Psoas muscle (tissue), 8 donors: ENCODE data around the gene GLI3. TPM values are rescaled to one million over a fixed set of nuclear protein-coding genes. Genes with fewer than 3 reads are reported as not detected.

ENCODE experiments used
- ATAC-seq, 4 donors: fragments of 200-7000 bp; cut with Tn5 transposase; one replicate each; pipeline ENCODE4 v1.9.1; 2020; ENCODE audit warnings: moderate library complexity in 3 of 4, mild to moderate bottlenecking in 2 of 4
- DNase-seq, 2 donors: peaks; one replicate each; pipeline ENCODE4 v3.0.0-alpha.2; 2020
- H3K27ac ChIP-seq: fragments of 200-600 bp; one replicate; pipeline ENCODE4 v1.8.0; 2022
- H3K27me3 ChIP-seq, 3 donors: fragments of 200-600 bp in 1 of 3; one replicate each; pipeline versions ENCODE4 v1.6.1 to v1.8.0; 2013 to 2022; ENCODE audit warnings: low read length in 2 of 3, mild to moderate bottlenecking in 2 of 3, moderate library complexity in 1 of 3; ENCODE audit not compliant: insufficient read depth in 3 of 3
- H3K36me3 ChIP-seq, 2 donors: fragments of 200-600 bp in 1 of 2; one replicate each; pipeline versions ENCODE4 v1.6.1 to v1.8.0; 2013 to 2022; ENCODE audit warnings: low read depth in 1 of 2, mild to moderate bottlenecking in 1 of 2, moderate library complexity in 1 of 2; ENCODE audit not compliant: insufficient read depth in 1 of 2
- H3K4me1 ChIP-seq: fragments of 200-600 bp; one replicate; pipeline ENCODE4 v1.8.0; 2022
- H3K4me3 ChIP-seq: fragments of 200-600 bp; one replicate; pipeline ENCODE4 v1.8.0; 2022; ENCODE audit warnings: mild to moderate bottlenecking
- H3K9me3 ChIP-seq: fragments of 200-600 bp; one replicate; pipeline ENCODE4 v1.8.0; 2022
- CTCF ChIP-seq: fragments of 200-600 bp; IDR thresholded peaks from one replicate; pipeline ENCODE4 v1.8.0; 2022; ENCODE audit warnings: antibody characterized with exemption
- WGBS, 3 donors: extraction: QIAGEN DNeasy Blood & Tissue Kit; methylation state at CpG; one replicate each; pipeline versions ENCODE4 v1.1.6 to v1.1.7; 2013; 5-methylcytosine and 5-hydroxymethylcytosine counted together
- intact Hi-C, 2 donors: fragments of 100-400 bp; cut with DNase I; formaldehyde crosslinking; loops; one replicate each; pipeline versions ENCODE4 v1.11.0 to v1.14.2; 2022
- polyA plus RNA-seq, 3 donors: library from polyadenylated mRNA; stranded (reverse); fragments of 200-250 nt; gene quantifications; one replicate each; pipeline ENCODE4 v1.2.3, GENCODE V29; 2013
- total RNA-seq, 4 donors: library from RNA; stranded (reverse); fragmentation: NEBNext Ultra II Directional in 2 of 4; extraction: Animal tissue kit (Norgen Biotek cat#: 25700) in 2 of 4; gene quantifications; one replicate each; pipeline versions ENCODE4 v1.2.1 to v1.2.4, GENCODE V29; 2021 to 2023
- donor health status: healthy with polysubstance abuse.
- donor health status: DM: no; HTN: no; CAD: no; lungs with moderate emphysema.
- donor health status: Bipolar disorder and iron deficiency.
- donor health status: healthy.
- donor health status: DM: yes; HTN: yes; CAD: no.
- donor health status: DM: no; HTN: no; CAD: no.
- donor health status: DM: no; HTN: no; CAD: no.
- donor health status: DM: yes; HTN: yes; CAD: no.

The GLI3 gene
- total and polyA plus RNA-seq, 7 donors = 0.24 to 4.9 (median 3.2) TPM

GRCh38 chr7:41971640-41972187 lies 265.3 kb downstream of the GLI3 start:
- no peak overlapping the region for H3K27ac ChIP-seq
- H3K36me3 ChIP-seq = no peaks in the 10 kb centered on the region
- intact Hi-C loops = loop anchor here in 1 of 2 donors (10.0 kb wide), 2 partner anchors 263 to 603 kb away; partner anchors contain the start of gene GLI3
- DNase-seq (no peak), ATAC-seq (no peak)
- peaks cover 13% of the 10 kb centered on the region for H3K4me1 ChIP-seq
- H3K27me3 ChIP-seq = no peaks in the 10 kb centered on the region
- no peak for TF ChIP-seq CTCF
- WGBS, 3 donors = 93 to 94% (median 93%) methylated on average over 9 of the region's 9 CpGs
- H3K9me3 ChIP-seq = no peaks in the 10 kb centered on the region
- no peak overlapping the region for H3K4me3 ChIP-seq

GRCh38 chr7:41970941-41971340 lies 266.1 kb downstream of the GLI3 start:
- no peak for DNase-seq
- Histone ChIP-seq H3K9me3 (no peaks in the 10 kb centered on the region), H3K4me3 (no peak overlapping the region), H3K27me3 (no peaks in the 10 kb centered on the region), H3K36me3 (peaks cover 0 to 1% of the 10 kb centered on the region in 2 donors), H3K27ac (no peak overlapping the region), H3K4me1 (peaks cover 6% of the 10 kb centered on the region)
- WGBS, 3 donors = 92 to 93% (median 93%) methylated on average over 5 of the region's 5 CpGs
- intact Hi-C loops = loop anchor here in 1 of 2 donors (10.0 kb wide), 2 partner anchors 264 to 604 kb away; partner anchors contain the start of gene GLI3
- TF ChIP-seq CTCF = no peak
- no peak for ATAC-seq

GRCh38 chr7:41969561-41970105 lies 267.4 kb downstream of the GLI3 start:
- no peak overlapping the region for H3K27ac ChIP-seq
- H3K27me3 ChIP-seq = no peaks in the 10 kb centered on the region
- DNase-seq = no peak
- intact Hi-C loops = loop anchor here in 1 of 2 donors (10.0 kb wide), 2 partner anchors 265 to 605 kb away; partner anchors contain the start of gene GLI3
- no peak for ATAC-seq
- no peaks in the 10 kb centered on the region for H3K9me3 ChIP-seq
- H3K4me3 ChIP-seq = no peak overlapping the region
- peaks cover 0 to 7% of the 10 kb centered on the region in 2 donors for H3K36me3 ChIP-seq
- no peak for TF ChIP-seq CTCF
- 83 to 89% (median 88%) methylated on average over 1 of the region's 1 CpG for WGBS, 3 donors
- H3K4me1 ChIP-seq = no peaks in the 10 kb centered on the region

- intact Hi-C loops = no loop called here
- peaks cover 0 to 7% of the 10 kb centered on the region in 2 donors for H3K36me3 ChIP-seq
- no peaks in the 10 kb centered on the region for H3K27me3 ChIP-seq
- 73 to 79% (median 74%) methylated on average over 3 of the region's 3 CpGs for WGBS, 3 donors
- no peak overlapping the region for H3K27ac ChIP-seq
- DNase-seq = no peak
- no peak for TF ChIP-seq CTCF
- no peaks in the 10 kb centered on the region for H3K9me3 ChIP-seq
- H3K4me1 ChIP-seq = no peaks in the 10 kb centered on the region
- ATAC-seq = no peak
- H3K4me3 ChIP-seq = no peak overlapping the region
Measured at GRCh38 chr7:41967156-41967555, 269.9 kb downstream of the GLI3 start.
